GM10266 (cell line): ENCODE measurements around the gene PPP2R3B.

Experiments used
- DNase-seq: peaks from one replicate; pipeline ENCODE4 v3.0.0; 2012; ENCODE audit errors: extremely low spot score
- TF ChIP-seq, protein P1 (sequence below): IDR thresholded peaks from 2 replicates; pipeline ENCODE4 v1.5.1; 2012; ENCODE audit warnings: mild to moderate bottlenecking, low read depth; ENCODE audit not compliant: control insufficient read depth, insufficient read depth; ENCODE audit errors: missing control alignments

Gene PPP2R3B

DNA sequence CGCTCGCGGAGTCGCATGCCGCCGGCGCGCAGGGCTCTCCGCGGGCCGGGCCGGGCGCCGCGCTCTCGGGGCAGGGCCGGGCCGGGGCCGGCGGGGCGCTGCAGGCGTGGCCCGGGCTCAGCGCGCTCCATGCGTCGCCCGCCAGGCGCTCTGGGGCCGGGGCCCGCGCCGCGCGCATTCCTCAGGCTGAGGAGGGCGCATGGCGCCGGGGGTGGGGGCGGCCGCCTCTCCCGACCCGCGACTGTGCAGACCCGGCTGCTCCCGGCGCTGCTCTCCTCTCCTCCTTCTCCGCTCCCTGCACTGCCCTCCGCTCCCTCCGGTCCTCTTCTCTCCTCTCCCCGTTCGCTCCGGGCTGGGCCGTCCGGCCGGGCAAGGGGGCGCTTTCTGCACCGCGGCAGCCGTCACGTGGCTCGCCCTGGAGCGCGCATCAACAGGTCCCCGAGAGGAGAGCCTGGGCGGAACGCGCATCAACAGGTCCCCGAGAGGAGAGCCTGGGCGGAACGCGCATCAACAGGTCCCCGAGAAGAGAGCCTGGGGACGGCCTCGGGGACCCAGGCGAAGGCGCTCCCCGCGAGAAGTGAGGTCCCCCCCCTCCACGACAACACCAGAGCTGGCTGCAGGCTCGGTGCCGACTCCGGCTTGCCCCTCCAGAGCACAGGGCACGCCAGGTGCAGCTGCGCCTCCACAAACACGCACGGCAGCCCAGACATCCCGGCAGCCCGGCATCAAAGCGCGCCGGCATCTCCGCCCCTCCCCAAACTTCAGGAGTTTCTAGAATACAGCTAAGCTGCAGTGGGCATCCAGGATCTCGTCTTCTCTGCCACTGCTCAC is 12.9 kb downstream of the PPP2R3B start:
- TF ChIP-seq, protein P1, sequence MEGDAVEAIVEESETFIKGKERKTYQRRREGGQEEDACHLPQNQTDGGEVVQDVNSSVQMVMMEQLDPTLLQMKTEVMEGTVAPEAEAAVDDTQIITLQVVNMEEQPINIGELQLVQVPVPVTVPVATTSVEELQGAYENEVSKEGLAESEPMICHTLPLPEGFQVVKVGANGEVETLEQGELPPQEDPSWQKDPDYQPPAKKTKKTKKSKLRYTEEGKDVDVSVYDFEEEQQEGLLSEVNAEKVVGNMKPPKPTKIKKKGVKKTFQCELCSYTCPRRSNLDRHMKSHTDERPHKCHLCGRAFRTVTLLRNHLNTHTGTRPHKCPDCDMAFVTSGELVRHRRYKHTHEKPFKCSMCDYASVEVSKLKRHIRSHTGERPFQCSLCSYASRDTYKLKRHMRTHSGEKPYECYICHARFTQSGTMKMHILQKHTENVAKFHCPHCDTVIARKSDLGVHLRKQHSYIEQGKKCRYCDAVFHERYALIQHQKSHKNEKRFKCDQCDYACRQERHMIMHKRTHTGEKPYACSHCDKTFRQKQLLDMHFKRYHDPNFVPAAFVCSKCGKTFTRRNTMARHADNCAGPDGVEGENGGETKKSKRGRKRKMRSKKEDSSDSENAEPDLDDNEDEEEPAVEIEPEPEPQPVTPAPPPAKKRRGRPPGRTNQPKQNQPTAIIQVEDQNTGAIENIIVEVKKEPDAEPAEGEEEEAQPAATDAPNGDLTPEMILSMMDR: no peak
- DNase-seq: peak; percentile 23

DNA sequence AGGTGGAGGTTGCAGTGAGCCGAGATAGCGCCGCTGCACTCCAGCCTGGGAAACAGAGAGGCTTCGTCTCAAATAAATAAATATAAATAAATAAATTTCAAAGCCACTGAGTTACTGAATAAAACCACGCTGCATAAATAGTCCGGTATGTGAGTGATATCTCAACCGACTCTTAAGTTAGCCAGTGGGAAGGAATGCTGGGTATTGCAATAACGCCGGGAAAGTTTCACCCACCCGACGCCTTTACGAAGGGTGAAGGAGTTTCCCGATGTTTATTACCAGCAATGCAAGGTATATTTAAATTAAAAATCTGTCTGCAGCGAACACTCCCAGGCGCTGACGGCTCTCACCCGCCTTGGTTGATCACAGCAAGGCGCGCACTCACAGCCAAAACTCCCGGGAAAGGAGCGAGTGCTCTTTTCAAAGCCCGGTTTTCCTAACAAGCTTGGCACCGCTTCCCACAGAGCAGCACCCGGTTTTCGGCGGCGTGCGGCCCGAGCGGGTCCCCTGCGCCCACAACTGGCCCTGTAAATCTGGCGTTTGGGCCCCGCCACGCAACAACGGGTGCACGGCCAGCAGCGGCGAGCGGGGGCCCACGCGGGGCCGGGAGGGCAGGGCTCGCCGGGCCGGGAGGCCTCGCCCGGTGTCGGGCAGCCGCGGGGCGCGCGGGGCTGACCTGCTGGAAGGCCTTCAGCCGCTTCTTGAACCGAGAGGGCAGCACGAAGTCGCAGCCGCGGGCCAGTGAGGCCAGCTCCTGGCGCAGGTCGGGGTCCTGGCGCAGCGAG is 13.7 kb downstream of the PPP2R3B start:
- no peak for DNase-seq
- TF ChIP-seq, protein P1: no peak

DNA sequence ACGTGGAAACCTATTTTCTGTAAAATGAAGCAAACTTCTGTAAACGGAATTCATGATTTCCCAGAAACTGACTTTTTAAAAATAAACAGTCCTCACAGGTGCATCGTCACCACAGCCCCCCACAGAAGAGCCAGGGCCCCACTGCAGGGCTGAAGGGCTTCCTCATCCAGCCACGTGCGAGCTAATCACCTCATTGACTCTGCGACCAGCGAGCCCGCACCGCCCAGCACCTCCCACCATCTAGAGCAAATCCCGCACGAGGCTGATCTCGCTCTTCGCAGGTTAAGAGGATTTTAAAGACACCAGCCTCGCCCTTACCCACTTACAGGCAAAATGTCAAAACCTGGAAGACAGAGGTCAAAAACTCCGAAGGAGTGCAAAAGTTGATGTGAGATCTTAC is 14.8 kb downstream of the PPP2R3B start:
- DNase-seq: no peak
- TF ChIP-seq, protein P1: no peak

DNA sequence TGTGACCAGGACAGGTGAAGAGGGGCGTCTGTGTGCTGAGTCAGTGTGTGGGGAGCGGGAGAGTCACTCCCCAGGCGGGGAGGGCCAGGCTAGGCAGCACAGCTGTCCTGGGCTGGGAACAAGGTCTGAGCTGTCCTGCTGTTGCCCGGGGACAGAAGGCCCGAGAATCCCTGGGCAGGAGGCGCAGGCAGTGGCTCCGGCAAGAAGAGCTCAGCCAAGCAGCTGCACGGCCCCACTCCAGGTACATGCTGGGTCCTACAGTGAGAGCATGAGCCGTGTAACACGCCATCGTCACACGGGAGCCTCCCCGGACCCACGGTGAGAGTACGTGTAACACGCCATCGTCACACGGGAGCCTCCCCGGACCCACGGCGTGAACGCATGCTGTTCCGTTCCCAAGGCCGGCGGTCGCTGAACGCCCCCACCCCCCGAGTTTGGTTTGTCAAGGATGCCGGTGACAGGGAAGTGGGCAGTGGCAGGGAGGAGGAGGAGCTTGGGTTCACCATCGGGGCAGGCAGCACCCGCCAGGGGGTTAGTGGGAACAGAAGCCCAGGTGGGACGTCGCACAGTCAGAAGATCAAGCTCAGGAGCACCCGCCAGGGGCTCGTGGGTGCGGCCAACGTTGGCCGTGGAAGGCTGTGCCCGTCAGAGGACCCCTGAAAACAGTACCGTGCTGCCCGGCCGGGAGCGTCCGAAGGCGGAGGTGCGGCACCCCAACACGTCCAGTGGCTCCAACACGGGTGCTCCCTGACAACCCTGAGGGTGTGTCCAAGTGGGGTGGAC is 15.6 kb downstream of the PPP2R3B start:
- TF ChIP-seq, protein P1: no peak
- DNase-seq: no peak

DNA sequence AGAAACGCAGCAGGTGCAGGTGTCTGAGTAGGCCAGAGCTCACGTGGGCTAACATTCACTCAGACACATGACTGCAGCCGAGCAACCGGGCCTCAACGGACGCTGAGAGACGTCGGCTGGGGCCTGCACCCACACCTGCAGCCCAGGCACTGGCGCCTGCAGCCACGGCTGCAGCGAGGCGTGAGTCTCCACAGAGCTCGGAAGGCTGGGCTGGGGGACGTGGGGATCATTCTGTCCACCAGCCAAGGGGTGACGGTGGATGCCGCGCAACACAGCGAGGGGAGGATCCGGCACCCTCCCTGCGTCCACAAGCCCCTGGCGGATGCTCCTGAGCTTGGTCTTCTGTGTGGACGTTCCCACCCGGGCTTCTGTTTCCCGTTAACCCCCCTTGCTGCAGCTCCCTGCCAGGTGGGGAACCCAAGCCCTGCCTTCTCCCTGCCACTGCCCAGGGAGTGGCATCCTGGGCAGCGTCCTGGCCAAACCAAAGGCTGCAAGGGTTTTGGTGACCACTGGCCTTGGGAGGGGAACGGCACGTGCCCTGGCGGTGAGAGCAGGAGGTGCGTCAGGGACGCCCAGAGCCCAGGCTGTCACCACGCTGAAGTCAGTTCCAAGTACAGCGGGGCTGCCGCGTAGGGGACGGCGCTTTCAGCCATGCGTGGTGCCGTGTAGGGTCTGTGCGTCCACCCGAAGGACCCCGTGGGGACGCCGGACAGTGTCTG is 16.3 kb downstream of the PPP2R3B start:
- TF ChIP-seq, protein P1: no peak
- no peak for DNase-seq

DNA sequence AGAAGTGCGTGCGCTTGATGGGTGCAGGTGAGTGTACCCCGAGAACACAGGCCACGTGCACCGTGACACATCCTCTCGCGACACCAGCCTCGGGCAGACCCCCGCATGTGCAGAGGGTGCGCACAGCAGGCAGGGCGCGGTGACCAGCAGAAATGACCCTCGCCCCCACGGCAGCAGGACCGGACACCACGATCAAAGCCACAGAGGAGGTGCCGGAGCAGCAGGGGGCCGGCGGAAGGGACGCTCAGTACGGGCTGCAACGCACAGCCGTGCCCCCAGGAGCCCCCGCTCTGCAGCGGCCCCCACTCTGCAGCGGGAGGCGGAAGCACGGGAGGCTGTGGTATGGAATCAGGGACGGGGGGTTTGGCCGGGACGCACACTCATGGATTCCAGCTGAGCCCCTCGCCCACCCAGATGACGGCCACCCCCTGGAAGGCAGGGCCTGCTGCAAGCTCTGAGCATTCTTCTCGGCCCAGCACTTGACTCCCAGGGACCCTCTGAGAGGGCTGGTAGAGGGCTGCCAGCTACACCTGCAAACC is 17.1 kb downstream of the PPP2R3B start:
- TF ChIP-seq, protein P1: no peak
- DNase-seq: no peak
